ENCODE data around the gene PICK1. TPM values are rescaled to one million over a fixed set of nuclear protein-coding genes. Genes with fewer than 3 reads are reported as not detected.
"Not testable (repeated sequence)": the region's sequence is repeated elsewhere in the genome, so short reads cannot be mapped to it uniquely, and the experiment has no call there.

The PICK1 gene
- total and polyA plus RNA-seq, 2 donors (not counting 1 experiment from before 2014, with no cell fraction given), result 7.8 to 11.1 TPM

GRCh38 chr22:38077595-38077994 is 20.4 kb downstream of the PICK1 start:
- Histone ChIP-seq H3K27me3 (ENCODE audit: control insufficient read depth, insufficient read depth, low read length) (peaks cover 8% of the 10 kb centered on the region), H4K20me1 (ENCODE audit: control insufficient read depth, extremely low read depth, insufficient read depth, low read length) (no peaks in the 10 kb centered on the region), H3K9ac (ENCODE audit: insufficient read depth, low read length) (no peak overlapping the region), H3K79me2 (ENCODE audit: control insufficient read depth, insufficient read depth, low read length) (no peaks in the 10 kb centered on the region), H3K4me3 (replicated peaks in 1 of 4; ENCODE audit: control extremely low read depth in 1 of 4, insufficient read depth in 1 of 4, low read depth in 3 of 4, low read length in 4 of 4) (no peak overlapping the region), H3K36me3 (ENCODE audit: control insufficient read depth, insufficient read depth, low read length) (peaks cover 2% of the 10 kb centered on the region), H3K27ac (ENCODE audit: insufficient read depth, low read length) (no peak overlapping the region), H3K9me3 (ENCODE audit: control insufficient read depth, insufficient read depth, low read depth, low read length) (no peaks in the 10 kb centered on the region), H3K4me2 (ENCODE audit: extremely low read depth, insufficient read depth, low read length) (no peak overlapping the region), H3K4me1 (ENCODE audit: control insufficient read depth, extremely low read depth, insufficient read depth, low read length) (no peaks in the 10 kb centered on the region), H2AFZ (ENCODE audit: low read length) (no peak overlapping the region)
- no peak for DNase-seq (ENCODE audit: low read depth in 2 of 2)
- no peak for TF ChIP-seq EZH2 (IDR thresholded peaks at IDR 0.05; ENCODE audit: low read length, missing control alignments)

GRCh38 chr22:38078046-38078840 is 21.0 kb downstream of the PICK1 start:
- H3K36me3 ChIP-seq (ENCODE audit: control insufficient read depth, insufficient read depth, low read length), result no peaks in the 10 kb centered on the region
- no peaks in the 10 kb centered on the region for H3K4me1 ChIP-seq (ENCODE audit: control insufficient read depth, extremely low read depth, insufficient read depth, low read length)
- H3K9me3 ChIP-seq (ENCODE audit: control insufficient read depth, insufficient read depth, low read depth, low read length), result no peaks in the 10 kb centered on the region
- H3K4me3 ChIP-seq (replicated peaks in 1 of 4; ENCODE audit: control extremely low read depth in 1 of 4, insufficient read depth in 1 of 4, low read depth in 3 of 4, low read length in 4 of 4), result no peak overlapping the region
- peaks cover 8% of the 10 kb centered on the region for H3K27me3 ChIP-seq (ENCODE audit: control insufficient read depth, insufficient read depth, low read length)
- no peaks in the 10 kb centered on the region for H4K20me1 ChIP-seq (ENCODE audit: control insufficient read depth, extremely low read depth, insufficient read depth, low read length)
- H3K79me2 ChIP-seq (ENCODE audit: control insufficient read depth, insufficient read depth, low read length), result no peaks in the 10 kb centered on the region
- H2AFZ ChIP-seq (ENCODE audit: low read length), result no peak overlapping the region
- TF ChIP-seq EZH2 (IDR thresholded peaks at IDR 0.05; ENCODE audit: low read length, missing control alignments) (no peak), CTCF (conservative IDR thresholded peaks at IDR 0.05 in 1 of 2, IDR thresholded peaks at IDR 0.05 in 1 of 2; ENCODE audit: low read depth in 1 of 2, low read length in 2 of 2) (no peak)
- no peak overlapping the region for H3K4me2 ChIP-seq (ENCODE audit: extremely low read depth, insufficient read depth, low read length)
- H3K9ac ChIP-seq (ENCODE audit: insufficient read depth, low read length), result no peak overlapping the region
- DNase-seq (ENCODE audit: low read depth in 2 of 2), result no peak
- H3K27ac ChIP-seq (ENCODE audit: insufficient read depth, low read length), result no peak overlapping the region

- H3K9ac ChIP-seq (ENCODE audit: insufficient read depth, low read length); DNase-seq (ENCODE audit: low read depth in 2 of 2); H3K27ac ChIP-seq (ENCODE audit: insufficient read depth, low read length); H3K4me3 ChIP-seq (replicated peaks in 1 of 4; ENCODE audit: control extremely low read depth in 1 of 4, insufficient read depth in 1 of 4, low read depth in 3 of 4, low read length in 4 of 4); H3K4me1 ChIP-seq (ENCODE audit: control insufficient read depth, extremely low read depth, insufficient read depth, low read length); H2AFZ ChIP-seq (ENCODE audit: low read length); H4K20me1 ChIP-seq (ENCODE audit: control insufficient read depth, extremely low read depth, insufficient read depth, low read length); H3K79me2 ChIP-seq (ENCODE audit: control insufficient read depth, insufficient read depth, low read length); H3K36me3 ChIP-seq (ENCODE audit: control insufficient read depth, insufficient read depth, low read length); H3K27me3 ChIP-seq (ENCODE audit: control insufficient read depth, insufficient read depth, low read length); H3K9me3 ChIP-seq (ENCODE audit: control insufficient read depth, insufficient read depth, low read depth, low read length); H3K4me2 ChIP-seq (ENCODE audit: extremely low read depth, insufficient read depth, low read length): not testable (repeated sequence)
These were observed 22.0 kb downstream of the PICK1 start for GRCh38 chr22:38079208-38079607.

- Histone ChIP-seq H3K9me3 (ENCODE audit: control insufficient read depth, insufficient read depth, low read depth, low read length) (no peaks in the 10 kb centered on the region), H3K4me1 (ENCODE audit: control insufficient read depth, extremely low read depth, insufficient read depth, low read length) (no peaks in the 10 kb centered on the region), H3K36me3 (ENCODE audit: control insufficient read depth, insufficient read depth, low read length) (no peaks in the 10 kb centered on the region), H3K79me2 (ENCODE audit: control insufficient read depth, insufficient read depth, low read length) (no peaks in the 10 kb centered on the region), H3K27ac (ENCODE audit: insufficient read depth, low read length) (no peak overlapping the region), H3K9ac (ENCODE audit: insufficient read depth, low read length) (no peak overlapping the region), H3K4me2 (ENCODE audit: extremely low read depth, insufficient read depth, low read length) (no peak overlapping the region), H3K4me3 (replicated peaks in 1 of 4; ENCODE audit: control extremely low read depth in 1 of 4, insufficient read depth in 1 of 4, low read depth in 3 of 4, low read length in 4 of 4) (no peak overlapping the region), H4K20me1 (ENCODE audit: control insufficient read depth, extremely low read depth, insufficient read depth, low read length) (no peaks in the 10 kb centered on the region), H3K27me3 (ENCODE audit: control insufficient read depth, insufficient read depth, low read length) (peaks cover 8% of the 10 kb centered on the region), H2AFZ (ENCODE audit: low read length) (no peak overlapping the region)
- TF ChIP-seq EZH2 (IDR thresholded peaks at IDR 0.05; ENCODE audit: low read length, missing control alignments), result no peak
- no peak for TF ChIP-seq CTCF (conservative IDR thresholded peaks at IDR 0.05 in 1 of 2, IDR thresholded peaks at IDR 0.05 in 1 of 2; ENCODE audit: low read depth in 1 of 2, low read length in 2 of 2)
- no peak for DNase-seq (ENCODE audit: low read depth in 2 of 2)
These were observed 22.6 kb downstream of the PICK1 start for GRCh38 chr22:38079804-38080203.

Measured in fibroblast of lung (primary cell).